Measurements from ENCODE around the gene SERGEF. TPM values are rescaled to one million over a fixed set of nuclear protein-coding genes. Genes with fewer than 3 reads are reported as not detected.

SERGEF gene
- total RNA-seq, 3 donors from 2014 or later: 23.6 to 45.0 (median 23.8) TPM

DNA sequence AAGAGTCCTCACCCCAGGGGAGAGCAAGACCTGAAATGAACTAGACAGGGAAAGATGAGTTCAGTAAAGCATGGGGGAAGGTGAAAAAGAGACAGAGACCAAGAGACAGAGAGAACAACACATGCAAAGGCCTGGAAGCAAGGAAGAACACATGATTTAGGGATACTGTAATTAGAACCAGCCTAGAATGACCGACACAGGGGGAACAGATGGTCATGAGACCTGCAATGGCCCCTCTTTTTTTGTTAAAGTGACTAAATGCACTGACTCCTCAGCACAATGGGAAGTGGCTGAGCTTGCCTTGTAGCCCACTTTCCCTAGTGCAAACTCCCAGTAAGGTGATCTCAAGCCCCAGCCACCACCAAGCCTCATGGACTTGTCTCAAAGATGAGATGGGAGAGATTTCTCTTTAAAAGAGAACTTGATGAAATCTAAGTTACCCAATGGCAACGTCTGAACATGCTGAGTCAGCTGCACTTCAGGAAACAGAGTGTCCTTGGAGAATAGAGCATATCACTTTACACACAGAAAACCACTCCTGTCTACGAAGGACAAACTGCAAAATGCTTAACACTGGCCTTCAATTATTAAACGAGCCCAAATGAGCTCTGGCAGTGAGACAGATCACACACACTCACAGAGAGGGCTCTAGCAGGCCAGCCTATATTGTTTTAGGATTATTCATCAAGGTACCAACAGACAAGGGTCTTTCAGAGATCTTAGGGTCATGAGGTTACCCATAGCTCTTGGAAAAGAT is 91.0 kb downstream of the SERGEF start:
- TF ChIP-seq, protein P1, sequence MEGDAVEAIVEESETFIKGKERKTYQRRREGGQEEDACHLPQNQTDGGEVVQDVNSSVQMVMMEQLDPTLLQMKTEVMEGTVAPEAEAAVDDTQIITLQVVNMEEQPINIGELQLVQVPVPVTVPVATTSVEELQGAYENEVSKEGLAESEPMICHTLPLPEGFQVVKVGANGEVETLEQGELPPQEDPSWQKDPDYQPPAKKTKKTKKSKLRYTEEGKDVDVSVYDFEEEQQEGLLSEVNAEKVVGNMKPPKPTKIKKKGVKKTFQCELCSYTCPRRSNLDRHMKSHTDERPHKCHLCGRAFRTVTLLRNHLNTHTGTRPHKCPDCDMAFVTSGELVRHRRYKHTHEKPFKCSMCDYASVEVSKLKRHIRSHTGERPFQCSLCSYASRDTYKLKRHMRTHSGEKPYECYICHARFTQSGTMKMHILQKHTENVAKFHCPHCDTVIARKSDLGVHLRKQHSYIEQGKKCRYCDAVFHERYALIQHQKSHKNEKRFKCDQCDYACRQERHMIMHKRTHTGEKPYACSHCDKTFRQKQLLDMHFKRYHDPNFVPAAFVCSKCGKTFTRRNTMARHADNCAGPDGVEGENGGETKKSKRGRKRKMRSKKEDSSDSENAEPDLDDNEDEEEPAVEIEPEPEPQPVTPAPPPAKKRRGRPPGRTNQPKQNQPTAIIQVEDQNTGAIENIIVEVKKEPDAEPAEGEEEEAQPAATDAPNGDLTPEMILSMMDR (IDR thresholded peaks at IDR 0.05): no peak
- Histone ChIP-seq H3K9me3 (no peaks in the 10 kb centered on the region), H3K36me3 (ENCODE audit: low read depth) (no peaks in the 10 kb centered on the region), H3K4me1 (ENCODE audit: low read depth) (no peaks in the 10 kb centered on the region), H3K4me3 (no peak overlapping the region)
- intact Hi-C loops (cut with DNase I, micrococcal nuclease): no loop called here
- ATAC-seq (peak; percentile 9), DNase-seq (no peak)

DNA sequence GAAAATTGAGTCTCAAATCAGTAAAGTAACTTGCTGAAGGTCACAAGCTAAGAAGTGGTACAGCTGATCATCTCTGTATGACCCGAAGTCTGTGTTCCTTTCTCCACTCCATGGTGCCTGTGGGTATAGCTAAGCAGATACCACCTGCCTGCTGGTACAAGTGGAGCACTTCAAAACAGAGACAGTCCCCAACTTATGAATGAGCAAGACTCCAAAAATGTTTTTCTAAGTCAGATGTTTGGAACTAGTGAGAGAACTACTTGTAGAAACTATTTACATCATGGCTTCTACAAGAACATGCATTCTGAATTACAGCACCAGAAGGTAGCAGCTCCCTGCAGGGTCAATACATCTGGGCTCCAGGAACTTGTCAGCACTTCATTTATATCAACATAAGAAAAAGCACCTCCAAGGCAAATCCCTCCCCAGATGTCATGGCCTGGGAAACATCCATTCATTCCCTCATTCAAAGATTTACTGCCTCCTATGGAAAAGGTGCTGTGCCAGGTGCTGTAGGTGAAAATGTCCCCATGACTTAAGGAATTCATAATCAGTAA is 94.7 kb downstream of the SERGEF start:
- ATAC-seq: no peak
- DNase-seq: no peak
- no peaks in the 10 kb centered on the region for H3K9me3 ChIP-seq
- H3K4me3 ChIP-seq: no peak overlapping the region
- TF ChIP-seq, protein P1 (IDR thresholded peaks at IDR 0.05): no peak
- no peaks in the 10 kb centered on the region for H3K4me1 ChIP-seq (ENCODE audit: low read depth)
- no peaks in the 10 kb centered on the region for H3K36me3 ChIP-seq (ENCODE audit: low read depth)
- intact Hi-C loops (cut with DNase I, micrococcal nuclease): no loop called here

DNA sequence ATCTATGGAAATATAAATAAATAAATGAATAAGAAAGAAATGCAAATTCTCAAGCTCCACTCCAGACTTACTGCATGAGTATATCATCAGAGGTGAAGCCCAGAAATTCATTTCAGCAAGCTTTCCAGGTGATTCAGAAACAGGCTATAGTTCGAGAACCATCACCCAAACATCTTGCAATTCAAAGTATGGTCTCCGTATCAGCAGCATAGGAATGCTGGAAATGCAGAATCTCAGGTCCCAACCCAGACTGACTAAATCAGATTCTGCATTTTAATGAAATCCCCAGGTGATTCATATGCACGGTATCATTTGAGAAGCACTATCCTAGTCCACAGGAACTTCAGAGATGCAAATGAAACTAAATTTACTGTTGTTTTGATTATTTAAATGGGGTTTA is 95.3 kb downstream of the SERGEF start:
- H3K36me3 ChIP-seq (ENCODE audit: low read depth): no peaks in the 10 kb centered on the region
- DNase-seq (no peak), ATAC-seq (no peak)
- TF ChIP-seq, protein P1 (IDR thresholded peaks at IDR 0.05): no peak
- H3K4me1 ChIP-seq (ENCODE audit: low read depth): no peaks in the 10 kb centered on the region
- intact Hi-C loops (cut with DNase I, micrococcal nuclease): no loop called here
- no peaks in the 10 kb centered on the region for H3K9me3 ChIP-seq
- no peak overlapping the region for H3K4me3 ChIP-seq

DNA sequence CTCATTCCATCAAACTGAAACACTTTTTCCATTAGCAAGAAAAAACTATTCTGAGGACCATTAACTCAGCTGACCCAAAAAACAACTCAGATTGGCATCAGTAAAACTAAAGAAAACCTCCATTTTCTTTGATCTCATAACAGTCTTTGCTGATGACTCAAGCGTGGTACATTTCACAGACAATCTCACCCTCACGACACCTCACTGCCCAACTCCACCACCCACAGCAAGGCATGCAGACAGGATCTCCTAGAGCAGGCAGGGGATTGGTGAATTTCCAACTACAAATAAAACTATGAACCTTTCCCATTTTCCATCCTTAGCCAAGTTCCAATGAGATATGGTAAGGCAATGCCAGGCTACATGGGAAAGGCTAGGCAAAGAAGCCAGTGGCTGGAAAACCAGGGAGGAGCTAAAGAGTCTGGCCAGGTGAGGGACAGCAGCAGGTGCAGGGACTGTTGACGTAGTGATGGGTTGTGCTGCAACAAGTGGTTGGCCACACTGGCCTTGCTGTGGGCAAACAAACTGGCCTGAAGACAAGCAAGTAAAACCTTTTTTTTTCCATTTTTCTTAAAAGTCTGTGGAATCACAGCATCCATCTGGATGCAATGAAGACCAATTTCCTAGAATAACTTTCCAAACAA is 97.2 kb downstream of the SERGEF start:
- H3K4me3 ChIP-seq: no peak overlapping the region
- H3K4me1 ChIP-seq (ENCODE audit: low read depth): no peaks in the 10 kb centered on the region
- ATAC-seq: no peak
- intact Hi-C loops (cut with DNase I, micrococcal nuclease): no loop called here
- H3K36me3 ChIP-seq (ENCODE audit: low read depth): no peaks in the 10 kb centered on the region
- H3K9me3 ChIP-seq: no peaks in the 10 kb centered on the region
- no peak for DNase-seq
- TF ChIP-seq, protein P1 (IDR thresholded peaks at IDR 0.05): no peak

DNA sequence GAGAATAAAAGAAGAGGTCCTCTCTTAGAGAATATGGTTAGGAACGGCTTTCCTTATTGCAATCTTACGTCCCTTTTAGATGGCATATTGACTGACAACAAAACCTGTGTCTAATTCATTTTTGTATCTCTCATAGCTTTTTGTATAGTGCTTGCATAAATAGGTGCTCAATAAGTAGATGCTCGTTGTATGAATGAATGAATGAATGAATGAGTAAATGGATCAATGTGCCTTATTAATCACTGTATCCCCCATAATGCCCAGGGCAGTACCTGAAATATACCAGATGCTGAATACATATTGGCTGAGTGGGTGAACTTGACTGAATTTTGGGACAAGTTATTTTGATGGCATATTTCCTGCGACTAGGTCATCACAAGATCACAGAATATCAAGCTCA is 97.9 kb downstream of the SERGEF start:
- no peak for ATAC-seq

More for the DNA sequence above, 97.9 kb downstream of the SERGEF start:
- Histone ChIP-seq H3K9me3 (no peaks in the 10 kb centered on the region), H3K36me3 (ENCODE audit: low read depth) (no peaks in the 10 kb centered on the region), H3K4me3 (no peak overlapping the region), H3K4me1 (ENCODE audit: low read depth) (no peaks in the 10 kb centered on the region)
- no peak for DNase-seq
- TF ChIP-seq, protein P1 (IDR thresholded peaks at IDR 0.05): no peak
- intact Hi-C loops (cut with DNase I, micrococcal nuclease): no loop called here
